ENCODE measurements around the gene CTNNA2.
"Not testable (repeated sequence)": the region's sequence is repeated elsewhere in the genome, so short reads cannot be mapped to it uniquely, and the experiment has no call there.

CTNNA2 gene

GRCh38 chr2:80019571-80020460 is 507.0 kb downstream of the CTNNA2 start:
- DNase-seq (ENCODE audit: low read depth): no peak
- no peak overlapping the region for H3K4me3 ChIP-seq (ENCODE audit: low read depth, low read length)
- TF ChIP-seq CTCF (IDR thresholded peaks at IDR 0.05; ENCODE audit: insufficient read depth, low read depth, low read length, missing control alignments): no peak

GRCh38 chr2:80022018-80022417 is 509.2 kb downstream of the CTNNA2 start:
- no peak overlapping the region for H3K4me3 ChIP-seq (ENCODE audit: low read depth, low read length)
- no peak for TF ChIP-seq CTCF (IDR thresholded peaks at IDR 0.05; ENCODE audit: insufficient read depth, low read depth, low read length, missing control alignments)

DNA sequence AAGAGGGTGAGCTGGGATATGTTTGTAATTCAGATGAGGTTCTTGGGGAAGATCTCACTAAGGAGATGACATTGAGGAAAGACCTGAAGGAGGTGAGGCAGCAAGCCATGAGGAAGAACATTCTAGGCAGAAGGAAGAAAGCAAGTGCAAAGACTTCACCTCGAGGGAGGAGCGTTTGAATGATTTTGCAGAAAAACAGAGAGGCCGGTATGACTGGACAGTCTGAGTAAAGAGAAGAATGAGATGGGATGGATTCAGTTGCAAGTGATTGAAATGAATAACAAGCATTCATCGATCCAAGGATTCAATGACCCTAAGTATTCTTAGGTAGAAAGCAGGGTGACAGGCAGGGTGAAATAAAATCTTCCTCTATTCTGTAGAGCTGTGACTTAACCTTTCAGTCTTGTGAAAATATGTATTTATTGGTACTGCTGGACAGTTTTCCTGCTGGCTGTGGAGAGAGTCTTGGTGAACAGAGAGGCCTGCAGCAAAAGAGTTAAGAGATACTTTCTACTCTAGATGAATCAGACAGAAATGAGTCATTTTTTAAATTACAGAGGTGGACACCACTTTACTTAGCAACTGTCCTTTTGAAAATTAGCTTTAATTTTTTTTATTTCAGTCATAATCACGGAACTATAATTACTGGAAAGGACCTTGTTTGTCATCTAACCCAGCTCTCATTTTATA is 513.3 kb downstream of the CTNNA2 start:
- no peak for TF ChIP-seq CTCF (IDR thresholded peaks at IDR 0.05; ENCODE audit: insufficient read depth, low read depth, low read length, missing control alignments)
- no peak for DNase-seq (ENCODE audit: low read depth)
- no peak overlapping the region for H3K4me3 ChIP-seq (ENCODE audit: low read depth, low read length)

More at GRCh38 chr2:80022018-80022417, 509.2 kb downstream of the CTNNA2 start:
- DNase-seq (ENCODE audit: low read depth): no peak

- no peak for DNase-seq (ENCODE audit: low read depth)
These were observed 515.2 kb downstream of the CTNNA2 start for GRCh38 chr2:80028051-80028450.

DNA sequence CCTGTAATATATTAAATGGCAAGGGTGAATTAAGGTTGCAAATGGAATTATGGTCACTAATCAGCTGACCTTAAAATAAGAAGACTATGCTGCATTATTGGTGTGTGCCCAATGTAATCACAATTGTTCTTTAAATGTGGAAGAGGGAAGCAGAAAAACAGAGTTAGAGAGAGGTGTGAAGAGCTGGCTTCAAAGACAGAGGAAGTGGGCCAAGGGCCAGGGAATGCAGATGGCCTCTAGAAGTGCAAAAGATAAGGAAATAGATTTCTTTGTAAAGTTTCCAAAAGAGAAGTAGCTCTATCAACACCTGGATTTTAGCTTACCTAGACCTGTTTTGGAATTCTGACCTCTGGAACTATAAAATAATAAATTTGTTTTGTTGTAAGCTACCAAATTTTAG is 515.7 kb downstream of the CTNNA2 start:
- H3K4me3 ChIP-seq (ENCODE audit: low read depth, low read length): no peak overlapping the region
- TF ChIP-seq CTCF (IDR thresholded peaks at IDR 0.05; ENCODE audit: insufficient read depth, low read depth, low read length, missing control alignments): no peak
- no peak for DNase-seq (ENCODE audit: low read depth)

More at GRCh38 chr2:80028051-80028450, 515.2 kb downstream of the CTNNA2 start:
- TF ChIP-seq CTCF (IDR thresholded peaks at IDR 0.05; ENCODE audit: insufficient read depth, low read depth, low read length, missing control alignments): no peak
- no peak overlapping the region for H3K4me3 ChIP-seq (ENCODE audit: low read depth, low read length)

- TF ChIP-seq CTCF (IDR thresholded peaks at IDR 0.05; ENCODE audit: insufficient read depth, low read depth, low read length, missing control alignments): no peak
- H3K4me3 ChIP-seq (ENCODE audit: low read depth, low read length): no peak overlapping the region
- no peak for DNase-seq (ENCODE audit: low read depth)
These were observed 517.3 kb downstream of the CTNNA2 start for GRCh38 chr2:80030135-80030534.

DNA sequence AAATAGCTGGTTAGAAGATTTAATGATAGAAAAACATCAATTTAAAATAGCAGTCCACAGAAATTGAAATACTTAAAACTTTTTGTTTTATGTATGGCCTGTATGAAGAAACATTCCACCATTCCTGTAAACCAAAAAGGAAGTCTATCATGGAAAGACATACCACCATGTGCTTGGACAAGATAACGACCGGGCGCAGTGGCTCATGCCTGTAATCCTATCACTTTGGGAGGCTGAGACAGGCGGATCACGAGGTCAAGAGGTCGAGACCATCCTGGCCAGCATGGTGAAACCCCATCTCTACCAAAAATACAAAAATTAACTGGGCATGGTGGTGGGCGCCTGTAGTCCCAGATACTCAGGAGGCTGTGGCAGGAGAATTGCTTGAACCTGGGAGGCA is 519.8 kb downstream of the CTNNA2 start:
- H3K4me3 ChIP-seq (ENCODE audit: low read depth, low read length); DNase-seq (ENCODE audit: low read depth): not testable (repeated sequence)
